ENCODE measurements around the gene ADGRB2.

- TF ChIP-seq POLR2A (IDR thresholded peaks at IDR 0.05; ENCODE audit: low read depth, low read length) (no peak), POLR2AphosphoS5 (IDR thresholded peaks at IDR 0.05; ENCODE audit: low read depth, low read length) (no peak), TAF1 (IDR thresholded peaks at IDR 0.05; ENCODE audit: borderline replicate concordance, low read depth, low read length) (no peak)
These were observed 18.8 kb downstream of the ADGRB2 start for GRCh38 chr1:31745096-31745945.

Measured in GM12892 (cell line).